ENCODE data around the gene DNER.
"Not testable (repeated sequence)": the region's sequence is repeated elsewhere in the genome, so short reads cannot be mapped to it uniquely, and the experiment has no call there.

The DNER gene

GRCh38 chr2:229701716-229702115 is 12.6 kb downstream of the DNER start:
- in situ Hi-C loops (cut with HindIII; ENCODE audit: low sequenced_read_pairs), result no loop called here
- no peak overlapping the region for H3K4me3 ChIP-seq (ENCODE audit: low read depth, low read length)
- no peak for DNase-seq (ENCODE audit: low read depth)
- no peak for TF ChIP-seq CTCF (IDR thresholded peaks at IDR 0.05; ENCODE audit: low read depth, low read length, missing control alignments)

GRCh38 chr2:229701062-229701461 is 13.3 kb downstream of the DNER start:
- in situ Hi-C loops (cut with HindIII; ENCODE audit: low sequenced_read_pairs), result no loop called here
- TF ChIP-seq CTCF (IDR thresholded peaks at IDR 0.05; ENCODE audit: low read depth, low read length, missing control alignments), result no peak
- H3K4me3 ChIP-seq (ENCODE audit: low read depth, low read length), result no peak overlapping the region
- DNase-seq (ENCODE audit: low read depth), result no peak

GRCh38 chr2:229695961-229696360 is 18.4 kb downstream of the DNER start:
- no peak for TF ChIP-seq CTCF (IDR thresholded peaks at IDR 0.05; ENCODE audit: low read depth, low read length, missing control alignments)
- no peak for DNase-seq (ENCODE audit: low read depth)
- no peak overlapping the region for H3K4me3 ChIP-seq (ENCODE audit: low read depth, low read length)
- in situ Hi-C loops (cut with HindIII; ENCODE audit: low sequenced_read_pairs), result no loop called here

- H3K4me3 ChIP-seq (ENCODE audit: low read depth, low read length); in situ Hi-C loops (cut with HindIII; ENCODE audit: low sequenced_read_pairs); DNase-seq (ENCODE audit: low read depth): not testable (repeated sequence)
These were observed 20.5 kb downstream of the DNER start for GRCh38 chr2:229693845-229694244.

GRCh38 chr2:229691631-229692030 is 22.7 kb downstream of the DNER start:
- no peak overlapping the region for H3K4me3 ChIP-seq (ENCODE audit: low read depth, low read length)
- in situ Hi-C loops (cut with HindIII; ENCODE audit: low sequenced_read_pairs), result no loop called here
- no peak for DNase-seq (ENCODE audit: low read depth)
- no peak for TF ChIP-seq CTCF (IDR thresholded peaks at IDR 0.05; ENCODE audit: low read depth, low read length, missing control alignments)

- no peak for DNase-seq (ENCODE audit: low read depth)
- in situ Hi-C loops (cut with HindIII; ENCODE audit: low sequenced_read_pairs), result no loop called here
- no peak overlapping the region for H3K4me3 ChIP-seq (ENCODE audit: low read depth, low read length)
- TF ChIP-seq CTCF (IDR thresholded peaks at IDR 0.05; ENCODE audit: low read depth, low read length, missing control alignments), result no peak
These were observed 25.0 kb downstream of the DNER start for GRCh38 chr2:229689307-229689839.

GRCh38 chr2:229688141-229688540 is 26.2 kb downstream of the DNER start:
- no peak overlapping the region for H3K4me3 ChIP-seq (ENCODE audit: low read depth, low read length)
- DNase-seq (ENCODE audit: low read depth), result no peak
- no peak for TF ChIP-seq CTCF (IDR thresholded peaks at IDR 0.05; ENCODE audit: low read depth, low read length, missing control alignments)
- in situ Hi-C loops (cut with HindIII; ENCODE audit: low sequenced_read_pairs), result no loop called here

Measured in astrocyte of the cerebellum (primary cell).